ENCODE results near the gene DYRK4.

DYRK4 gene

DNA sequence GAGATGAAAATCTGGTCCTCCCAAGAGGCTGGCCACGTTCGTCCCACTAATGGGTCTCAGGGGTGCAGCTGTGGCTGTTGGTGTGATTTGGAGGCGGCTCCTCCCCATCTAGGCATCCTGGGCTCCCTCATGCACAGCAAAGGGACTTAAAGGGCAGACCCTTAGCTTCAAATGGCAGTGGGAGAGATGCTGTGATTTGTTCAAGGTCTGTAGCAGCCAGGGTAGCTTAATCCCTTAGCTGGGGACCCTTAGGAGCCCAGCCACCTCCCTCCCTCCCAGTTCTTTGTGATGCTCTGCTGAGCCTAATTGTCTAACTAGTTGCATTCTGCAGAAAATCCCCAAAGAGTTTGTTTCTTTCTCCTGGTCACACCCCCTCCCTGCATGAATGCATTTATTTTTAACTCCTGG is 18.3 kb downstream of the DYRK4 start:
- in situ Hi-C loops (cut with MboI; ENCODE audit: low sequenced_read_pairs): no loop called here
- no peaks in the 10 kb centered on the region for H3K36me3 ChIP-seq (replicated peaks)
- H3K27me3 ChIP-seq (ENCODE audit: low read depth): no peaks in the 10 kb centered on the region
- H3K4me3 ChIP-seq: no peak overlapping the region
- H3K4me1 ChIP-seq: no peaks in the 10 kb centered on the region
- no peaks in the 10 kb centered on the region for H3K9me3 ChIP-seq
- no peak for DNase-seq (ENCODE audit: low spot score in 2 of 2)

DNA sequence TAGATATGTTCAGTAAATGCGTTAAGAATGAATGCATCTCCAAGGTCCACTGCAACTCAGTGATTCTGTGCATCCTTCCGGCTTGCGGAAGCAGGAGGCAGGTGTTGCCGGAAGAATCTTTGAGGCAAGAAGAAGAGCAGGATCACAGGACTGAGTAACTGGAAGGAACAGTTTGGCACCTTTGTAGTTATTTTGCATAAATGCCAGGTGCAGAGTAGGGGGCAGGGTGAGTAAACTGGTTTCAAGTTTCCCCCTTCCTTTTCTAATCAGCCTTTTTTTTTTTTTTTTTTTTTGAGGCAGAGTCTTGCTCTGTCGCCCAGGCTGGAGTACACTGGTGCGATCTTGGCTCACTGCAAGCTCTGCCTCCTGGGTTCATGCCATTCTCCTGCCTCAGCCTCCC is 22.3 kb downstream of the DYRK4 start:
- Histone ChIP-seq H3K9me3 (0 out of 2 replicates have a peak, but pooled peaks cover 2% of the 10 kb centered on the region), H3K4me1 (no peaks in the 10 kb centered on the region)
- DNase-seq (ENCODE audit: low spot score in 2 of 2): no peak

DNA sequence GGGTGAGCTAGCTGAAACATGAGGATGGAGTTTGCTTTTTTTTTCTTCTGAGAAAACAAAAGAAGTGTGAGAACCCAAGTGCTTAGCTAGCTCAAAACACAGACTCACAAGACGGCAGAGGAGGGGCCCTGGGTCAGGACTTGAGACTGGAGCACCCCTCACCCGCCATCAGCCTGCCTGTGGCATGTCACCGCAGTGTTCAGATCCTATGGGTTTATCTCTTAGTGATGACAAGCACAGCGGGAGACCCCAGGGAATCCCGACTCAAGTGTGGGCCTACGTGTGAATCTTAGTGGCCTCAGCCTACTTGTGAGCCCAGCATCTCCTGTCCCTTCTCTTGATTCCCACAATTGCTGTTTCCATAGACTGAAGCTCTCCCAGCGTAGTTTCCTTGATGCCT is 22.9 kb downstream of the DYRK4 start:
- DNase-seq (ENCODE audit: low spot score in 2 of 2): no peak
- in situ Hi-C loops (cut with MboI; ENCODE audit: low sequenced_read_pairs): no loop called here
- H3K36me3 ChIP-seq (replicated peaks): no peaks in the 10 kb centered on the region
- no peaks in the 10 kb centered on the region for H3K27me3 ChIP-seq (ENCODE audit: low read depth)
- H3K4me1 ChIP-seq: no peaks in the 10 kb centered on the region
- H3K4me3 ChIP-seq: no peak overlapping the region
- H3K9me3 ChIP-seq: 0 out of 2 replicates have a peak, but pooled peaks cover 2% of the 10 kb centered on the region

More for the DNA sequence above, 22.3 kb downstream of the DYRK4 start:
- no peak overlapping the region for H3K4me3 ChIP-seq
- in situ Hi-C loops (cut with MboI; ENCODE audit: low sequenced_read_pairs): no loop called here
- H3K27me3 ChIP-seq (ENCODE audit: low read depth): no peaks in the 10 kb centered on the region
- no peaks in the 10 kb centered on the region for H3K36me3 ChIP-seq (replicated peaks)

DNA sequence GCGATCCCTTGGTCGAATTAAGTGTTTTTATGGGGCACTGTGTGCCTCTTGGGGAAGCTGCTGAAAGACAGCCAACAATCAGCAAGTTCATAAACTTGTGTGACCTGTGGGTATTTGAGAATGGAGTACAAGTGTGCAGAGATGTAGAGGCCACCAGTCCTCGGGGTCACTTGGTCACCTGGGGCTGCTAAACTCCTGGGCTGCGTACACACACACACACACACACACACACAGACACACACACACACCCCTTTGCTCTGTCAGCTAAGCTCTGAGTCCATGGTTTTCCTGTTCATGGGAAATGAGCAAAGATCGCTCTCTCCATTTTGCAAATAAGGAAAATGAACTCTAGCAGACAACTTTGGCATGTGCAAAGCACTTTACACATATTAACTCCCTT is 24.5 kb downstream of the DYRK4 start:
- Histone ChIP-seq H3K4me1 (no peaks in the 10 kb centered on the region), H3K27me3 (ENCODE audit: low read depth) (no peaks in the 10 kb centered on the region), H3K9me3 (0 out of 2 replicates have a peak, but pooled peaks cover 2% of the 10 kb centered on the region), H3K4me3 (no peak overlapping the region), H3K36me3 (replicated peaks) (no peaks in the 10 kb centered on the region)
- in situ Hi-C loops (cut with MboI; ENCODE audit: low sequenced_read_pairs): no loop called here
- no peak for DNase-seq (ENCODE audit: low spot score in 2 of 2)

DNA sequence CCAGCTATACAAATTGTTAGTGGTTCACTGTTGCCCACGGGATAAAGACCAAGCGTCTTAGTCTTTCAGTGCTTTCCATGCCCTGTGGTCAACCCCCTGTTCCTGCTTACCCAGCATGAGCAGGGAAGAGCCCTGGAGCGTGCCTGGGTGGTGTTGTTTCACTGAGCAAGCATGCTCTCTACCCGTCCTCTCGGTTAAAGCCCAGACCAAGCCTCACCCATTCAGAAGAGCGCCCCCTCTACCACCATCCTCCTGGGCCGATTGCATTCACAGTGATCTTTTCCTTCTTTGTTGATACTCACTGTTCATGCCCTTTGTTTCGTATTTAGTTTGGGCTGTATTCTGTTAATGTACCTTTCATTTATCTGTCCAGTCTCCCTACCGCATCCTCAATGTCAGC is 25.1 kb downstream of the DYRK4 start:
- in situ Hi-C loops (cut with MboI; ENCODE audit: low sequenced_read_pairs): no loop called here
- DNase-seq (ENCODE audit: low spot score in 2 of 2): no peak
- H3K36me3 ChIP-seq (replicated peaks): no peaks in the 10 kb centered on the region
- H3K9me3 ChIP-seq: 0 out of 2 replicates have a peak, but pooled peaks cover 2% of the 10 kb centered on the region
- no peaks in the 10 kb centered on the region for H3K4me1 ChIP-seq
- H3K27me3 ChIP-seq (ENCODE audit: low read depth): no peaks in the 10 kb centered on the region
- H3K4me3 ChIP-seq: no peak overlapping the region

DNA sequence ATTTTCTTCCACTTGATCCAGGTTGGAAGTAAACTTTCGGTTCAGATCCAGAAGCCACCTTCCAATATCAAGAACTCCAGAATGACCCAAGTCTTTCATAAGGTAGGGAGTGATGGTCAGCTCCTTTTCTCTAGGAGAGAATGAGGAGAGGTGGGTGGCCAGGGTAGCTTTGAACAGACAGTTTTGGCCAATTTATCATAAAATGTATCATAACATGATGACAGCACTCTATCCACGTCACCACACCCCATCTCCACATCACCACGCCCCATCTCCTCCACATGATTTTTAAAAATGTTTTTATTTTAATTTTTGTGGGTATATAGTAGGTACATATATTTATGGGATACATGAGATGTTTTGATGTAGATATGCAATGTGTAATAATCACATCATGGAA is 26.9 kb downstream of the DYRK4 start:
- H3K27me3 ChIP-seq (ENCODE audit: low read depth): no peaks in the 10 kb centered on the region
- 0 out of 2 replicates have a peak, but pooled peaks cover 2% of the 10 kb centered on the region for H3K9me3 ChIP-seq
- in situ Hi-C loops (cut with MboI; ENCODE audit: low sequenced_read_pairs): no loop called here

DNA sequence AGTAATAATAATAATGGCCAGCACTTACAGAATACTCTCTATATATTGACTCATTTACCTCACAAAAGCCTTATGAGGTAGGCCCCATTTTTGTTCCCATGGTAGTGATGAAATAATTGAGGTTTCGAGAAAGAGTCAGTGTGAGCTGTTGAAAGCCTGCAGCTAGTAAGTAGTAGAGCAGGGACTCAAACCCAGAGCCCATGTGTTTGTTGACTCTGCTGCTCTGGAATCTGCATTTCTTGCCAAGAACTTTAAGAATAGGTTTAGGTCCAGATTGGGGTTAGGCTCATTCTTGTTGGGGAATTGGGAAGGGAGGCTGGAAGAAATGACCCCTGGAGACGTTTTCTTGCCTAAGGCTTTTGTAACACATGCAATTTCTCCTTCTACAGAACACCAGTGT is 27.9 kb downstream of the DYRK4 start:
- DNase-seq (ENCODE audit: low spot score in 2 of 2): no peak
- Histone ChIP-seq H3K36me3 (replicated peaks) (no peaks in the 10 kb centered on the region), H3K27me3 (ENCODE audit: low read depth) (no peaks in the 10 kb centered on the region), H3K4me1 (no peaks in the 10 kb centered on the region), H3K4me3 (no peak overlapping the region), H3K9me3 (0 out of 2 replicates have a peak, but pooled peaks cover 2% of the 10 kb centered on the region)
- in situ Hi-C loops (cut with MboI; ENCODE audit: low sequenced_read_pairs): no loop called here

More for the DNA sequence above, 26.9 kb downstream of the DYRK4 start:
- Histone ChIP-seq H3K36me3 (replicated peaks) (no peaks in the 10 kb centered on the region), H3K4me3 (no peak overlapping the region), H3K4me1 (no peaks in the 10 kb centered on the region)
- DNase-seq (ENCODE audit: low spot score in 2 of 2): no peak

DNA sequence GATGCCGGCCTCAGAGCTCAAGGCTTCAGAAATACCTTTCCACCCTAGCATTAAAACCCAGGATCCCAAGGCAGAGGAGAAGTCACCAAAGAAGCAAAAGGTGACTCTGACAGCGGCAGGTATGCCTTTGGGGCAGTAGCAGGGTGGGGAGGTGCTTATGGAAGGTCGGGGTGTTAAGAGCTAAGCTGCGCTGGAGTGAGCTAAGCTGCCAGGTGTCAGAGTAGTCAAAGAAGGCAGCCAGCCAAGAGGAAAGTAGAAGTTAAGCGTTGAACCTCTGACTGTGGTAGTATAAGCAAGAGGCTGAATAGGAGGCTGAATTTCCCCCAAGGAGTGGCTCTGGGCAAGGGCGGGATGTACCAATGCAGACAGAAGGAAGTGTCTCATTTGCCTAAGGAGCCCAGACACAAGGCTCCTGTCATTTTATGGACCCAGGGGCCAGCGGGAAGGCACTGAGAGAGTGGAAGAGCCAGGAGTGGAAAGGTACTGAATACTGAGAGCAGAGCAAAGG is 29.2 kb downstream of the DYRK4 start:
- in situ Hi-C loops (cut with MboI; ENCODE audit: low sequenced_read_pairs): no loop called here
- 0 out of 2 replicates have a peak, but pooled peaks cover 2% of the 10 kb centered on the region for H3K9me3 ChIP-seq
- DNase-seq (ENCODE audit: low spot score in 2 of 2): no peak
- no peaks in the 10 kb centered on the region for H3K27me3 ChIP-seq (ENCODE audit: low read depth)
- H3K4me3 ChIP-seq: no peak overlapping the region
- H3K36me3 ChIP-seq (replicated peaks): no peaks in the 10 kb centered on the region
- no peaks in the 10 kb centered on the region for H3K4me1 ChIP-seq

DNA sequence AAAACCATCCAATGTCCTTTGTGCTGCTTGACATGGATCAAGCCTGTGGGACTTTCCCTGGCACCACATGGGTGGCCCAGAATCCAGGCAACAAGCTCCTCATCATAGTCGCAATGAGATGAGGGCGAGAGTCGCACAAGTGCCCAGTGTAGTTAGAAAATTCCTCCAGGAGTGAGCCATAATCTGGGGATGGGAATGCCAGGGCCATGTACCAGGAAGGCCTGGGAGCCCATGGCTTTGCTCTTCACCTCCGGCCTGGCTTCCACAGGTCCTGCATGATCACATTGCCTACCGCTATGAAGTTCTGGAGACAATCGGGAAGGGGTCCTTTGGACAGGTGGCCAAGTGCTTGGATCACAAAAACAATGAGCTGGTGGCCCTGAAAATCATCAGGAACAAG is 33.9 kb downstream of the DYRK4 start:
- Histone ChIP-seq H3K9me3 (no peaks in the 10 kb centered on the region), H3K36me3 (replicated peaks) (no peaks in the 10 kb centered on the region), H3K4me3 (no peak overlapping the region), H3K4me1 (no peaks in the 10 kb centered on the region), H3K27me3 (ENCODE audit: low read depth) (no peaks in the 10 kb centered on the region)
- in situ Hi-C loops (cut with MboI; ENCODE audit: low sequenced_read_pairs): no loop called here
- DNase-seq (ENCODE audit: low spot score in 2 of 2): no peak

DNA sequence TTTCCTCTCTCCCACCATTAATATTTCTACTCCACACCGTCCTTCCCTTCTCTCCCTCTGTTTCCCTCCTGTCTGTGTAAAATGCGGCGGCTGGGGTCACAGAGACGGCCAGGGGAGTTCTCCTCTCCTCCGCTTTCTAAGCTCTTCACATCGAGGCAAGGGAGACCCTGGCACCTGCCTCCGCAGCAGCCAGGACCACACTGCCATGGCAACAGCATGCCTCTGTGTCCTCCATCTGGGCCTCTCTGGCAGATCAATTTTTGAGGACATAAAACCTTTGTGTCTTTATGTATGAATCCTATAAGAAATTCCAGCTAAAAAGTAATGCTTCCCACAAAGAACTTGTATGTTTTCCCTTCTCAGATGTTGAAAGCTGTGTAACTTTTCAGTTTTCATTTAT is 41.4 kb downstream of the DYRK4 start:
- DNase-seq (ENCODE audit: low spot score in 2 of 2): no peak
- Histone ChIP-seq H3K36me3 (replicated peaks) (no peaks in the 10 kb centered on the region), H3K9me3 (no peaks in the 10 kb centered on the region), H3K27me3 (ENCODE audit: low read depth) (no peaks in the 10 kb centered on the region), H3K4me1 (peaks cover 3% of the 10 kb centered on the region), H3K4me3 (no peak overlapping the region)
- in situ Hi-C loops (cut with MboI; ENCODE audit: low sequenced_read_pairs): no loop called here

DNA sequence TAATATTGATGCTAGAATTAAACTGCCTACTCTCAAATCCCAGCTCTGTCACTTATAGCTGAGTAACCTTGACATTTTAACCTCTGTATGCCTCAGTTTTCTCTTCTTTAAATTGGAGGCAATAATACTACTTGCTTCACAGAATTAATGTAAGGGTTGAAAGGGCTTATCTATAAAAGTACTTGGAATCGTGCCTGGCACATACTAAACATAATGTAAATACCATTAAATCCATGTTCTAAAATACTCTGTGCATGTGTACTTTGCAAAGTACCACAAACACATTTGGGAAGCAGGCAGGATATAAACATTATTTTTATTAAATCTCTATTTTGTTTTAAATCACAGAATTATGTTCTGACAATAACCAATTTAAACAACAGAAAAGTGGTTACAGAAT is 41.9 kb downstream of the DYRK4 start:
- no peaks in the 10 kb centered on the region for H3K36me3 ChIP-seq (replicated peaks)
- in situ Hi-C loops (cut with MboI; ENCODE audit: low sequenced_read_pairs): no loop called here
- no peak overlapping the region for H3K4me3 ChIP-seq
- no peak for DNase-seq (ENCODE audit: low spot score in 2 of 2)
- H3K27me3 ChIP-seq (ENCODE audit: low read depth): no peaks in the 10 kb centered on the region
- peaks cover 3% of the 10 kb centered on the region for H3K4me1 ChIP-seq
- no peaks in the 10 kb centered on the region for H3K9me3 ChIP-seq

DNA sequence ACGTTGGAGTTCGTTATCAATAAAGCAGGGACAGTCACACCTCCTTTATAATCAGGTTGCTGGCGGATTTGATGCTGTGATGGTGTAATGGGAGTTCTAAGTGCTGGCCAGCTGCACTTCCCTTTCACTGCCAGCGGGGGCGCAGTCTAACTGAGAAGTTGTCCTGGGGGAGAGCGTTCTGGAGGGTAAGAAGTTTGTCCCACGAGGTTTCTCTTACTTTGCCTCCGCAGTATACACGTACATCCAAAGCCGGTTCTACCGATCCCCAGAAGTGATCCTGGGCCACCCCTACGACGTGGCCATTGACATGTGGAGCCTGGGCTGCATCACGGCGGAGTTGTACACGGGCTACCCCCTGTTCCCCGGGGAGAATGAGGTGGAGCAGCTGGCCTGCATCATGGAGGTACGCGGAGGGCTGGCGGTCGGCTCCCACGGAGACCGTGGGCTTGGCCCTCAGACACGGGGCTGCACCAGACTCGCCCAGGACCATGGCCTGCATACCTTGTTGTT is 42.7 kb downstream of the DYRK4 start:
- Histone ChIP-seq H3K4me1 (peaks cover 3% of the 10 kb centered on the region), H3K27me3 (ENCODE audit: low read depth) (no peaks in the 10 kb centered on the region), H3K4me3 (peak overlapping the region; percentile 70), H3K36me3 (replicated peaks) (no peaks in the 10 kb centered on the region), H3K9me3 (no peaks in the 10 kb centered on the region)
- in situ Hi-C loops (cut with MboI; ENCODE audit: low sequenced_read_pairs): no loop called here
- peak; percentile 86 to 89 for DNase-seq (ENCODE audit: low spot score in 2 of 2)

DNA sequence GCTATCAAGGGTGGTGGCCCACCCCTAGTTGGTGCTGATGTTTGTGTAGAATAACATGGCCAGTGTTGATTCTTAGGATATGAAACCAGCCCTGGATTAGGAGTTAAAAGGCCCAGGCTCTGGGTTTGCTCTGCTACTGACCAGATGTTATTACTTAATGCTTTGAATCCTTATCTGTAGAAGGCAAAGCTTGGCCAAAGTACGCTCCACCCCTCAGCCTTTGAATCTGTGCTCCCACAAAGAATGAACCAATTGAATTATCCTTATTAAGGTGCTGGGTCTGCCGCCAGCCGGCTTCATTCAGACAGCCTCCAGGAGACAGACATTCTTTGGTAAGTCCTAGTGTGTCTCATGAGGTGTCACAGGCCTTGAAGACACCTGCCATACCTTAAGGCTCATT is 45.0 kb downstream of the DYRK4 start:
- in situ Hi-C loops (cut with MboI; ENCODE audit: low sequenced_read_pairs): no loop called here
- no peak for DNase-seq (ENCODE audit: low spot score in 2 of 2)
- Histone ChIP-seq H3K4me3 (no peak overlapping the region), H3K9me3 (no peaks in the 10 kb centered on the region), H3K4me1 (peaks cover 3% of the 10 kb centered on the region), H3K27me3 (ENCODE audit: low read depth) (no peaks in the 10 kb centered on the region), H3K36me3 (replicated peaks) (no peaks in the 10 kb centered on the region)

DNA sequence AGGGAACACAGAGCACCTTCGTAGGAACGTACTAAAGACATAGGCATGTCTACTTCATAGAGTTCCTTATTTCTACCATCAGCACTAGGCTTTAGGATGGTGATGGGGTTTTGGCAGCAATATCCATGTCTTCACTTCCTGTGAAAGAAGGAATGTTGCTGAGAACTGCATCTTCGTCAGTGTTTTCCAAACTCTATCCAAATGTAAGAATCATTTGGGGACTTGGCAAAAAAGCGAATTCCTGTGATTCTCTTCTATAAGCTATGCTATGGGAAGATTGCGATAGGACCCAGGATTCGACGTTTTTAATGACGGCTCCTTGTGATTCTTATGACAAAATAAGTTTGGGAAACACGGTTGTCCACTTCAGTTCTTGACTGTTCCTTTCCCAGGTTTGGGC is 47.1 kb downstream of the DYRK4 start:
- in situ Hi-C loops (cut with MboI; ENCODE audit: low sequenced_read_pairs): no loop called here
- Histone ChIP-seq H3K9me3 (no peaks in the 10 kb centered on the region), H3K27me3 (ENCODE audit: low read depth) (no peaks in the 10 kb centered on the region), H3K4me3 (no peak overlapping the region), H3K4me1 (peaks cover 3% of the 10 kb centered on the region), H3K36me3 (replicated peaks) (peaks cover 10% of the 10 kb centered on the region)
- no peak for DNase-seq (ENCODE audit: low spot score in 2 of 2)

DNA sequence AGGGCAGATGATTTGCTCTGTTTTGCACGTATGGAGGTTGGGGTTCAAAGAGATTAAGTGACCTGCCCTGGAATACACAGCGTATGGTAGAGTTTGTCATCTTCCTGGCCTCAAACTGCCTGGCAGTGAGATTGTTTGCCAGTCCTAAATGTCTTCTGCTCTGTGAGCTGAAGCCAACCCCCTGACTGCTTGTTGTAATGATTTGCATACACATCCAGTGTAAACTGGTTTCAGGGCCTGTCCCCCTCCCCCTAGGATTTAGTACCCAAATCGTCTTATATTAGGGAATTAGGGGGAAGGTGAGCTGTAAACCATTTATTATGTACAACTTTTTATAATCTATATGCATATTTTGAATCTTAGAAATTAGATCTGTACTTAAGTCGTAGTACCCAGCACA is 48.5 kb downstream of the DYRK4 start:
- in situ Hi-C loops (cut with MboI; ENCODE audit: low sequenced_read_pairs): no loop called here
- H3K4me1 ChIP-seq: peaks cover 3% of the 10 kb centered on the region
- H3K27me3 ChIP-seq (ENCODE audit: low read depth): no peaks in the 10 kb centered on the region
- H3K36me3 ChIP-seq (replicated peaks): peaks cover 11% of the 10 kb centered on the region
- DNase-seq (ENCODE audit: low spot score in 2 of 2): no peak
- no peak overlapping the region for H3K4me3 ChIP-seq
- H3K9me3 ChIP-seq: no peaks in the 10 kb centered on the region

Measured in HAP-1 (cell line).